ENCODE data around the gene TAPT1. TPM values are rescaled to one million over a fixed set of nuclear protein-coding genes. Genes with fewer than 3 reads are reported as not detected.

The TAPT1 gene
- total and polyA plus RNA-seq, 2 experiments from 2014 or later: 3.6 to 9.9 TPM

DNA sequence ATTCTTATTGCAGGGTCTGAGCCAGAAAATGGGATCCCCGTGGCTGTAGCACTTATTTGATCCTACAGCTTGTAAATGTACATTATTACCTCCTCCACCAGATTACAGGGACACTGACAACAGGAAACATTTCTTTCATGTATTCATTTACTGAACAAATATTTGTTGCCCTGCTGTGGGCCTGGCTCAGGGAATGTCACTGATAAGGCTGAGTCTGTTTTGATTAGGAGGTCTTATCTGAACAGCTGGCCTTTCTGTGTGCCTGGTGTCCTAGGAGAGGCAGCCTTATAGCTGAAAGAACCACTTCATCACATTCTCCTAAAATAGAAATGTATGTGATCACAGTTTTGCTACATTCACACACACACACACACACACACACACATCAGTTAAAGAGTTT is 96.9 kb downstream of the TAPT1 start (continued):
- TF ChIP-seq ZNF462 (CRISPR knock-in tag; IDR thresholded peaks at IDR 0.05) (no peak), JUNB (IDR thresholded peaks at IDR 0.05; ENCODE audit: unreplicated experiment) (no peak), STAT1 (IDR thresholded peaks at IDR 0.05; ENCODE audit: unreplicated experiment) (no peak), ZNF331 (CRISPR knock-in tag; IDR thresholded peaks at IDR 0.05; ENCODE audit: low read depth) (no peak)

- H3F3A ChIP-seq (replicated peaks; ENCODE audit: low read depth): no peaks in the 10 kb centered on the region
- H3K27me3 ChIP-seq (ENCODE audit: insufficient read depth): no peaks in the 10 kb centered on the region
- no peaks in the 10 kb centered on the region for H3K9me2 ChIP-seq (ENCODE audit: insufficient read depth)
- no peak overlapping the region for H2AFZ ChIP-seq
- Mint-ChIP-seq H3K27me3 (ENCODE audit: insufficient read depth, low read depth, poor library complexity) (peaks cover 13% of the 10 kb centered on the region), H3K27ac (no peak overlapping the region), H3K4me3 (no peak overlapping the region), H3K4me1 (peaks cover 4% of the 10 kb centered on the region; the same call in 2 of the 3 replicates), H3K36me3 (ENCODE audit: low read depth) (no peaks in the 10 kb centered on the region), H3K9me3 (no peaks in the 10 kb centered on the region)
- no peak overlapping the region for H3K4me3 ChIP-seq
- DNase-seq (ENCODE audit: low spot score) (no peak), ATAC-seq (no peak)
- no peaks in the 10 kb centered on the region for H3K4me1 ChIP-seq (ENCODE audit: insufficient read depth)
- H3K4me2 ChIP-seq: no peak overlapping the region
- H4K20me1 ChIP-seq (replicated peaks; ENCODE audit: insufficient read depth): no peaks in the 10 kb centered on the region
- no peak overlapping the region for H3K27ac ChIP-seq (ENCODE audit: low read depth)
- TF ChIP-seq CREB1 (CRISPR knock-in tag; IDR thresholded peaks at IDR 0.05; ENCODE audit: low read depth): no peak
- no peak for TF ChIP-seq ZNF114 (CRISPR knock-in tag; IDR thresholded peaks at IDR 0.05)
- TF ChIP-seq STAT1 (IDR thresholded peaks at IDR 0.05; ENCODE audit: unreplicated experiment): no peak
- no peak for TF ChIP-seq REST (IDR thresholded peaks at IDR 0.05; ENCODE audit: unreplicated experiment)
- no peaks in the 10 kb centered on the region for H3K36me3 ChIP-seq (ENCODE audit: insufficient read depth)
- no peaks in the 10 kb centered on the region for H3K79me2 ChIP-seq (replicated peaks; ENCODE audit: insufficient read depth)
Observed at GRCh38 chr4:16126714-16127113, 99.6 kb downstream of the TAPT1 start.

Data from GM23338 (cell line).